ENCODE results near the gene ABI2. TPM values are rescaled to one million over a fixed set of nuclear protein-coding genes. Genes with fewer than 3 reads are reported as not detected.
"Not testable (repeated sequence)": the region's sequence is repeated elsewhere in the genome, so short reads cannot be mapped to it uniquely, and the experiment has no call there.

Gene ABI2
- total and polyA plus RNA-seq, 4 donors = 11.7 to 68.1 (median 26.3) TPM

DNA sequence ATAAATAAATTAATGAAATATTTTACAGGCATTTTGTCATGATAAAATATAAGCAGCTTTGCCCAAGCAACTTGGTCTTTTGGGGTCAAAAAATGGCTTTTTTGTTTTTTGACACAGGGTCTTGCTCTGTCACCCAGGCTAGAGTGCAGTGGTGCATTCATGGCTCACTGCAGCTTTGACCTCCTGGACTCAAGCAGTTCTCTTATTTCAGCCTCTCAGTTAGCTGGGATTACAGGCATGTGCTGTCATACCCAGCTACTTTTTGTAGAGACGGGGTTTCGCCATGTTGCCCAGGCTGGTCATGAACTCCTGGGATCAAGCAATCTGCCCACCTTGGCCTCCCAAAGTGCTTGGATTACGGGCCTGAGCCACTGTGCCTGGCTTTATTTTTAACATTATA lies 51.0 kb downstream of the ABI2 start:
- WGBS, 2 donors = 96 to 99% methylated on average over 3 of the region's 3 CpGs
- H3K27ac ChIP-seq (ENCODE audit: low read depth in 1 of 2, low read length in 1 of 2) = no peak overlapping the region
- DNase-seq (no peak), ATAC-seq (ENCODE audit: insufficient read depth, low FRiP score) (no peak)
- no peak overlapping the region for H3K9ac ChIP-seq (ENCODE audit: insufficient read depth in 1 of 2, low read length in 2 of 2)
- TF ChIP-seq, protein P1, sequence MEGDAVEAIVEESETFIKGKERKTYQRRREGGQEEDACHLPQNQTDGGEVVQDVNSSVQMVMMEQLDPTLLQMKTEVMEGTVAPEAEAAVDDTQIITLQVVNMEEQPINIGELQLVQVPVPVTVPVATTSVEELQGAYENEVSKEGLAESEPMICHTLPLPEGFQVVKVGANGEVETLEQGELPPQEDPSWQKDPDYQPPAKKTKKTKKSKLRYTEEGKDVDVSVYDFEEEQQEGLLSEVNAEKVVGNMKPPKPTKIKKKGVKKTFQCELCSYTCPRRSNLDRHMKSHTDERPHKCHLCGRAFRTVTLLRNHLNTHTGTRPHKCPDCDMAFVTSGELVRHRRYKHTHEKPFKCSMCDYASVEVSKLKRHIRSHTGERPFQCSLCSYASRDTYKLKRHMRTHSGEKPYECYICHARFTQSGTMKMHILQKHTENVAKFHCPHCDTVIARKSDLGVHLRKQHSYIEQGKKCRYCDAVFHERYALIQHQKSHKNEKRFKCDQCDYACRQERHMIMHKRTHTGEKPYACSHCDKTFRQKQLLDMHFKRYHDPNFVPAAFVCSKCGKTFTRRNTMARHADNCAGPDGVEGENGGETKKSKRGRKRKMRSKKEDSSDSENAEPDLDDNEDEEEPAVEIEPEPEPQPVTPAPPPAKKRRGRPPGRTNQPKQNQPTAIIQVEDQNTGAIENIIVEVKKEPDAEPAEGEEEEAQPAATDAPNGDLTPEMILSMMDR (IDR thresholded peaks at IDR 0.05; ENCODE audit: control extremely low read depth, extremely low read depth) = no peak
- peaks cover 0 to 2% (median under 1%) of the 10 kb centered on the region in 4 donors for H3K36me3 ChIP-seq (ENCODE audit: control insufficient read depth in 4 of 4, insufficient read depth in 4 of 4, low read length in 4 of 4)
- H3K27me3 ChIP-seq (ENCODE audit: control insufficient read depth in 3 of 3, insufficient read depth in 3 of 3, low read length in 2 of 3) = no peaks in the 10 kb centered on the region
- no peak overlapping the region for H3K4me3 ChIP-seq
- H3K9me3 ChIP-seq (ENCODE audit: control insufficient read depth in 4 of 4, insufficient read depth in 3 of 4, low read length in 3 of 4) = no peaks in the 10 kb centered on the region
- no peaks in the 10 kb centered on the region for H3K4me1 ChIP-seq (ENCODE audit: control insufficient read depth in 5 of 5, insufficient read depth in 5 of 5, low read length in 5 of 5)

DNA sequence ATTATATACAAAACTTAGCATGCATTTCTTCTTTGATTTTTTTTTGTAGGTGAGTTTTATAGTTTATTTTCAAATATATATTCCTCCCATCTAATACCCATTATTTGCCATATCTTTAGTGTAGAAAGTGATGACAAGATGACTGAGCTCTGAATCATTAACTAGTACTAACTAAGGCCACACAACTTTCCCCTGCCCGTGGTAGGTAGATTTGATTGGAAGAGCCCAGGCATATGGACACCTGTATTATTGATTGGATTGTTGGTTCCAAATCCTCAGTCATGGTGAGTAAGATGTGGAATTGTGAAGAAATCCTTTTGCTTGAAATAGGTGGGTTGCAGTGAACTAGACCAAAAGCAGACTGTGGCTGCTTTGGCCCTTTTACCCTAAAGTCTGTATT lies 54.8 kb downstream of the ABI2 start:
- 92% methylated on average over 1 of the region's 1 CpG for WGBS, 2 donors
- Histone ChIP-seq H3K9ac (ENCODE audit: insufficient read depth in 1 of 2, low read length in 2 of 2) (no peak overlapping the region), H3K4me1 (ENCODE audit: control insufficient read depth in 5 of 5, insufficient read depth in 5 of 5, low read length in 5 of 5) (no peaks in the 10 kb centered on the region), H3K27me3 (ENCODE audit: control insufficient read depth in 3 of 3, insufficient read depth in 3 of 3, low read length in 2 of 3) (no peaks in the 10 kb centered on the region), H3K27ac (ENCODE audit: low read depth in 1 of 2, low read length in 1 of 2) (no peak overlapping the region), H3K4me3 (no peak overlapping the region), H3K36me3 (ENCODE audit: control insufficient read depth in 4 of 4, insufficient read depth in 4 of 4, low read length in 4 of 4) (peaks cover 0 to 5% (median 1%) of the 10 kb centered on the region in 4 donors), H3K9me3 (ENCODE audit: control insufficient read depth in 4 of 4, insufficient read depth in 3 of 4, low read length in 3 of 4) (no peaks in the 10 kb centered on the region)
- TF ChIP-seq, protein P1 (IDR thresholded peaks at IDR 0.05; ENCODE audit: control extremely low read depth, extremely low read depth) = no peak
- no peak for DNase-seq
- ATAC-seq (ENCODE audit: insufficient read depth, low FRiP score) = no peak

DNA sequence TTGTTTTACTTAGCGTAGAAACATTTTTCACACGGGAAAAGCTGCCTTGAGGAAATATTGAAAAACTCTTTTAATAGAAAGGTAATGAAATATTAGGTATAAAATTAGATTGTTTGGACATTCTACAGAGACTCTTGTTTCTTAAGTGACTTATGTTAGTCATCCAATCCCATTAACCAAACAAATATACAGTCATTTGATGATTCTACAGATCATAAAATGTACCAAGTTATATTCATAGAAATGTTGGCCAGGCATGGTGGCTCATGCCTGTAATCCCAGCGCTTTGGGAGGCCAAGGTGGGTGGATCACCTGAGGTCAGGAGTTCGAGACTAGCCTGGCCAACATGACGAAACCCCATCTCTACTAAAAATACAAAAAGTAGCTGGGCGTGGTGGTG lies 60.0 kb downstream of the ABI2 start:
- H3K4me1 ChIP-seq (ENCODE audit: control insufficient read depth in 5 of 5, insufficient read depth in 5 of 5, low read length in 5 of 5); H3K27me3 ChIP-seq (ENCODE audit: control insufficient read depth in 3 of 3, insufficient read depth in 3 of 3, low read length in 2 of 3); H3K4me3 ChIP-seq; H3K36me3 ChIP-seq (ENCODE audit: control insufficient read depth in 4 of 4, insufficient read depth in 4 of 4, low read length in 4 of 4); H3K9ac ChIP-seq (ENCODE audit: insufficient read depth in 1 of 2, low read length in 2 of 2); ATAC-seq (ENCODE audit: insufficient read depth, low FRiP score); DNase-seq; H3K27ac ChIP-seq (ENCODE audit: low read depth in 1 of 2, low read length in 1 of 2); H3K9me3 ChIP-seq (ENCODE audit: control insufficient read depth in 4 of 4, insufficient read depth in 3 of 4, low read length in 3 of 4): not testable (repeated sequence)
- 85 to 96% methylated on average over 6 of the region's 6 CpGs for WGBS, 2 donors

DNA sequence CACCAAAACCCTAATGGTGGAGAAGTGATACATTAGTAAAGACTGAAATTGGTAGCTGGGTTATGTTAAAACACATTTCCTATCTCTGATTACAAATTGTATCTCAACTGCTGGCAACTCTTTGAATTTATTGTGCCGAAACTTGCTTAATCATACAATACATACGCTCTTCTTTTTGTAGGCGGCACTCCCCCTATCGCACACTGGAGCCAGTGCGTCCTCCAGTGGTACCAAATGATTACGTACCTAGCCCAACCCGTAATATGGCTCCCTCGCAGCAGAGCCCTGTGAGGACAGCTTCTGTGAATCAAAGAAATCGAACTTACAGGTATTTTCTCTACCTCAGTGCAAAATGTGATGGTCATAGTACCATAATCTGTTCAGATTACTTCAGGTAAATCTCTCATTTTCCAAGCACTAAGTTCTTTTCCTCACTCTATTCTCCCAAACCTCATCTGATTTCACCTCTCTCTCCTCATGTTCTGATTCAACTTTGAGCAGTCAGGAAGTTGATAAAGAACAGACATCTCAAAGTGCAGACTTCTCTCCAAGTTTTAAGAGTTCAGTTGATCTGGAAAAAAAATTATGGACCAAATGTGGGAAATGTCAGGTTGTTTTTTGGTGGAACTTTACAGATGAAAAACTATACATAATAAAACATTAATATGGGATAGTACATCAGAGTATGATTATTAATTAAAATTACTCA lies 66.5 kb downstream of the ABI2 start:
- H3K9me3 ChIP-seq (ENCODE audit: control insufficient read depth in 4 of 4, insufficient read depth in 3 of 4, low read length in 3 of 4) = peaks cover 0 to 1% (median 0%) of the 10 kb centered on the region in 4 donors
- peaks cover 3 to 15% (median 5%) of the 10 kb centered on the region in 4 donors for H3K36me3 ChIP-seq (ENCODE audit: control insufficient read depth in 4 of 4, insufficient read depth in 4 of 4, low read length in 4 of 4)
- TF ChIP-seq, protein P1 (IDR thresholded peaks at IDR 0.05; ENCODE audit: control extremely low read depth, extremely low read depth) = no peak
- no peak for ATAC-seq (ENCODE audit: insufficient read depth, low FRiP score)
- no peak overlapping the region for H3K4me3 ChIP-seq
- H3K27ac ChIP-seq (ENCODE audit: low read depth in 1 of 2, low read length in 1 of 2) = no peak overlapping the region
- H3K4me1 ChIP-seq (ENCODE audit: control insufficient read depth in 5 of 5, insufficient read depth in 5 of 5, low read length in 5 of 5) = peaks cover 0 to 2% (median 0%) of the 10 kb centered on the region in 5 donors
- 95 to 97% methylated on average over 9 of the region's 9 CpGs for WGBS, 2 donors
- DNase-seq = no peak
- H3K9ac ChIP-seq (ENCODE audit: insufficient read depth in 1 of 2, low read length in 2 of 2) = no peak overlapping the region
- H3K27me3 ChIP-seq (ENCODE audit: control insufficient read depth in 3 of 3, insufficient read depth in 3 of 3, low read length in 2 of 3) = no peaks in the 10 kb centered on the region
